GM18511 (cell line): ENCODE data around the gene CEBPA.

Source experiments
- ATAC-seq: cut with Tn5 transposase; IDR thresholded peaks from one replicate; pipeline ENCODE4 v1.9.1; 2021; ENCODE audit warnings: mild to moderate bottlenecking, moderate library complexity; ENCODE audit not compliant: unreplicated experiment

CEBPA gene

GRCh38 chr19:33289261-33289660 is 13.1 kb downstream of the CEBPA start:
- no peak for ATAC-seq

DNA sequence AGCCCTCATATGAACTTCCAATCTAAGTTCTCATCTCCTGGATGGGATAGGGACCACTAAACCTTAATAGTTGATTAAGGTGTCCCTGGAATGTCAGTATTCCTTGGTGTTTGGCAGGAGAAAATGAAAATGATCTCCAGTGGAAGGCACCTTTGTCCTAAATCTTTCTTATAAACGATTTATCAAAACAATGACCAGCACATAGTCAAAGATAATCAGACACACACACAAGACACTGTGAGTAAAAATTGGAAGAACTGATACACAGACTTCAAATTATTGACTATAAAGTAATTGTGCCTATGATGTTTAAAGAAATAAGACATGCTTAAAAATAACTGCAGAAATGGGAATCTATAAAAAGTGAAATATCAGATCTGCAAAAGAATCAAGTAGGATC is 13.7 kb downstream of the CEBPA start:
- no peak for ATAC-seq

DNA sequence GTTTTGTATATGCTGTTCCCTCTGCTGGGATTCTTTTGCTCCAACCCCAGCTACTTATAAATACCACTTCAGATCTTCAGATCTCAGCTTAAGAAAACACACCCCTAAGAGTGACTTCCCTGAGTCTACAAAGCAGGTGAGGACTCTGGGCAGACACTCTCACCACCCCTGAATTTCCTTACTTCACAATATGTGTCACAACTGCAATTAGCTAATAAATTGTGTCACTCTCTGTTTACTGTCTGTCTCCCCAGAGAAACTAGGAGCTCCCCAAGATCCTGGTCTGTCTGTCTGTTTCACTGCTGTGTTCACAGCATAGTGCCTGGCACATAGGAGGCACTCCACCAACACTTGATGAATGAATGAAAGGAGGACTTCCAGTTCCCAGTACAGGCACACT is 14.4 kb downstream of the CEBPA start:
- no peak for ATAC-seq

DNA sequence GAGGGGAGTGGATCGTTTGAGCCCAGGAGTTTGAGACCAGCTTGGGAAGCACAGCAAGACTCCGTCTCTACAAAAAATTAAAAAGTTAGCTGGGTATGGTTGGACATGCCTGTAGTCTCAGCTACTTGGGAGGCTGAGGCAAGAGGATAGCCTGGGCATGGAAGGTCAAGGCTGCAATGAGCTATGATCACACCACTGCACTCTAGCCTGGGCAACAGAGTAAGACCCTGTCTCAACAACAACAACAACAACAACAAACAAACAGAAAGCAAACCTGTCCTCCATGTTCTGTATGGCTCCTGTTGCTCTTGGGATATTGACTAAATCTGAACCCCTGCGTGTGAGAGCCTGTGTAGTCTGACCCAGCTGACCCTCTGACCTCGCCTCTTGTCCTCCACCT is 14.9 kb downstream of the CEBPA start:
- no peak for ATAC-seq

DNA sequence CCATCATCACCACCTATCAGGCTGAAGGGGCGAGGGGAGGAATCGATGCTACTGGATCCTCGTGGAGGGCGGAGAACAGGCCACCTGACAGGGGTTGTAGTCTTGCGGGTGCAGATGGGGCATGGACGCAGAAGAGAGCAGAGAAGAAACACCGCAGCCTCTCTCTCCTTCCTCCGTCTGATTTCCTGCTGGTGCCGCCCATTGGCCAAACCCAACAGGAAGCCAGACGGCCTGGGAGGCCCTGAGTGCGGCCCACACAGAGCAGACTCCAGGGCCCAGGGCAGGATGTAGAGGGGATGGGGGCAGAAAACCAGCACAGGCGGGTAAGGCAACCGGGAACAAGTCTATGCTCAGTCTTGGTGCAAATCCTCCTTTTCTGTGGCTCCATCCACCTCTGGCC is 15.4 kb downstream of the CEBPA start:
- ATAC-seq, result no peak

- ATAC-seq, result no peak
Measured at GRCh38 chr19:33285441-33285927, 16.9 kb downstream of the CEBPA start.

GRCh38 chr19:33284756-33285155 is 17.6 kb downstream of the CEBPA start:
- no peak for ATAC-seq

DNA sequence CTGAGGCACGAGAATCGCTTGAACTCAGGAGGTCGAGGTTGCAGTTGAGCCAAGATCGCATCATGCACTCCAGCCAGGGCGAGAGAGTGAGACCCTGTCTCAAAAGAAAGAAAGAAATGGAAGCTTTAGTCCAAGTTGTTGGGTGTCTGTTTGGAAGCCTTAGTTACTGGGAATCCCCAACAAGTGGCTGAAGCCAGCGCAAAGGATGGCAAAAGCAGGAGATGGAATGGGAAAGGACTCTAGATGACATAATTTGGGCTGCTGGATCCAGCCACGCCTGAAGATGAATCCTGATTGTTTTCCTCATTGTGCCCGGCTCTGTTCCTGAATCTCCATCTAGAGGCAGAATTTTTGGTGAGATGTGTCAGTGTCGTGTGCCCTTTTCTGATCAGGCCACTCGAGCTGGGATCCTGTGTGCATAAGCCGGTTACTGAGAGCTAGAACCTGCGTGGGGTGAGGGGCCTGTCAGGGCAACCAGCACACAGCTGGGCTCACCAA is 18.1 kb downstream of the CEBPA start:
- no peak for ATAC-seq

DNA sequence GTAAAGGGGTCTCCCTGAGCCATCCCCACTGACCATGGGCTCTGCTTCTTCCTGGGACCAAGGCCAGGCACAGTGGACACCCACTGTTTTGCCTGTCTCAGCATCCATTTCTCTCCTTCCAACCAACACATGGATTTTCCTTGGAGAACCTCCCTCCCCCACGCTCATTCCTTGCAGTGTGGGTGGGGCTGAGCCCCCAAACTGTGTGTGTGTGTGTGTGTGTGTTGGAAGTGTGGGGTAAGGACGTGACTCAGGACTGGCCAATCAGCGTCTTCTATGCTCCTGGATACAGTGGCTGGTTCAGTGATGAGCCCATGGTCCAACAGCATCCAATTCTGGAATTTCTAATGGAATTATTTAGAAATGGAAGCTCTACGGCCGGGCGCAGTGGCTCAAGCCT is 18.7 kb downstream of the CEBPA start:
- no peak for ATAC-seq

- no peak for ATAC-seq
Measured at GRCh38 chr19:33282036-33282671, 20.2 kb downstream of the CEBPA start.

DNA sequence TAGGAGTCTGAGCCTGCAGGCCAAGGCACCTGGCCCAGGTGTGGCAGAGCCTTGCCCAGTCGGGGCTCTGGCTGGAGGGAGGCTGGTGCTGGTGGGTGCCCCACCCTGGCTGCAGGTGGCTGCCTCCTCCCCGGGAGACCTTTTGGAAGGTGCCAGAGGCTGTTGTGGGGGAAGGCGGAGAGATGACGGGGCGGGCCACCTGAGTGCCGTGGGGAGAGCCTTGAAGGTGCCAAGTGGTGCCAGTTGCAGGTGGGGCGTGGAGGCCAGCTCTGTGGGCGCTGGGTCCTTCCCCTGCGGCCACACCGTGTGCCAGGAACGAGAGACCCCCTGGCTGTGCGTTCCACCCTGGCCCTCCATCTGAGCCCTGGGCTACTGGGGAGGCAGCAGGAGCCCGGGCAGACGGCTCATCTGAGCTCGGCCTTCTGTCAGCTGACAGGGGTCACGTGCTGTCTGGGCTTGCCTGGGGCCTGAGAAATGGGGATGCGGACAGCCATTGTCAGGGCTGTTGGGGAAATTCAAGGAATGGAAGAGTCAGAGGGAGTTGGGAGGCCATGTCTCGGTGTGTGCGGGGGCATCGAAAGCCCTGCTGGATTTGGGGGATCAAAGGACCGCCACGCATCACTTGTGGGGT is 20.9 kb downstream of the CEBPA start:
- ATAC-seq, result no peak

DNA sequence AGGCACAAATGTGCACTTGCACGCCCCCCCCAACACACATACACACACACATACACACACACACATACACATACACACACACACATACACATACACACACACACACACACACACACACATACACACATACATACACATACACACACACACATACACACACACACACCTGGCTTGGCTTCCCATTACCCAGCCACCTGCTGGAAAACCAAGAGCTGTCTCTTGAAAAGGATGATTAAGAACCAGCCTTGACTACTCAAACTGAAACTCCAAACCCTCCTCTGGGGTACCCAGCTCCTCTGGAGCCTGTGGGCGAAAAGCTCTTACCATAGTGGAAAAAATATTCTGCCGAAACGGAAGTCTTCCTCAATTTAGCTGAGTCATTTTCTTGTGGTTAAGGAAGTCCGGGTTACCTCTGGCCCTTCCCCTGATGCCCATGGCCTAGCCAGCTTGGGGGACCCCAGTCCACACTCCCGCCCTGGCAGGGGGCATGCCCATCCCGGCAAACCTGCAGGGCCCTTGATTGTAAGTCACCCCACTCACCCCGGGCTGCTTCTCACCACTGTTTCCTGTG is 21.9 kb downstream of the CEBPA start:
- peak; percentile 94 for ATAC-seq

DNA sequence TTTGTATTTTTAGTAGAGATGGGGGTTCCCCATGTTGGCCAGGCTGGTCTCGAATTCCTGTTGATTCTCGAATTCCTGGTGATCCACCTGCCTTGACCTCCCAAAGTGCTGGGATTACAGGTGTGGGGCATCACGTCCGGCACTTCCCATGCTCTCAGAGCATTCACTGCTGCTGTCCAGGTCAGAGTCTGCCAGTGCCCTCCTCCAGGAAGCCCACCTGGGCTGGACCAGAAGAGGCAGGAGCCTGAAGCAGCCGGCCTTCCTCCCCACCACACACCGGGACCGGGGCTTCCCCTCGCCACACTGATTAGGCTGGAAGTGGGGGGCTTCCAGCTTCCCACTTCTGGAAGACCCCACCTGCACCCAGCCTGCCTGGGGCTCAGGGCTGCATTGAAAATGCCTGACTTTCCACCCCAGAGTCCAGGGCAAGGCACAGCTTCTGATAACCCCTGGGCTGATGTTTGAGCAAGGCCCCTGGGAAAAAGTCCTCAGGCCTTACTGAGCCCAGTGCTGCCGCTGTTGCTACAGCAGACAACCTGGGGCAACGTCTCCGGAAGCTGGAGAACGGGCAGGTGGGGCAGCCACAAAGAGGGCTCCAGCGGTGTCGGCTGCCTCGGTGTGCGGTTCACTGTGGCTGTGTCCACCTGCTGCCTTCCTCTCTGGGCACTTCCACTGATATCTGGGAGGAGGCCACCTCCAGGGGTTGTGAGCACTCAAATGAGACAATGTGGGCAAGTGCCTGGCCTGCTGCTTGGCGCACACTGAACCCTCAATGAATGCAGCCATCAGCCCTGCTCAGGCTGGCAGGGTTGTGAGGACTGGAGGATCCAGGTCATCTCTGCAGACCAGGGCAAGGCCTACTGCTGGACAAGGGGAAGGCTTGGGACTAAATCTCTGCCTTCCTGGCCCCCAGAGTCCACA is 22.6 kb downstream of the CEBPA start:
- peak; percentile 5 for ATAC-seq

GRCh38 chr19:33278403-33279269 is 23.7 kb downstream of the CEBPA start:
- ATAC-seq, result no peak

GRCh38 chr19:33278023-33278402 is 24.3 kb downstream of the CEBPA start:
- ATAC-seq, result no peak

DNA sequence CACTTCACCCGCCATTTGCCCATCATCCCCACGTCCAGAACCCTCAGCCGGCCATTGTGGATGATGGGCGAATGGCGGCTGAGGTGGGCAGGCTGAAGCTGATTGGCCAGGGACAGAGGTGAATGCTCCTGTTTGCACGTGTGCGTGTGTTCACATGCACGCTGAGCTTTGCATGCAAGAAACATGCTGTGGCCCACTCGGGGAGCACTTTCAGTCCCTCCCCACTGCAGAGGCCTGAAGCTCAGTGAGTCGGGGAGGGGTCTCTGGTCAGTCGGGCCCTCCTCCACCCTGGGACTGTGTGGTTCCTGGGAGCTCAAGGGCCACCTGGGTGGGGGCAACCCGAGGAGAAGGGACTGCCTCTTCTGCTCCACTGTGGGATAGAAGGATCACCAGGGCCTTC is 24.9 kb downstream of the CEBPA start:
- no peak for ATAC-seq

- ATAC-seq, result no peak
Measured at GRCh38 chr19:33275933-33276619, 26.3 kb downstream of the CEBPA start.

DNA sequence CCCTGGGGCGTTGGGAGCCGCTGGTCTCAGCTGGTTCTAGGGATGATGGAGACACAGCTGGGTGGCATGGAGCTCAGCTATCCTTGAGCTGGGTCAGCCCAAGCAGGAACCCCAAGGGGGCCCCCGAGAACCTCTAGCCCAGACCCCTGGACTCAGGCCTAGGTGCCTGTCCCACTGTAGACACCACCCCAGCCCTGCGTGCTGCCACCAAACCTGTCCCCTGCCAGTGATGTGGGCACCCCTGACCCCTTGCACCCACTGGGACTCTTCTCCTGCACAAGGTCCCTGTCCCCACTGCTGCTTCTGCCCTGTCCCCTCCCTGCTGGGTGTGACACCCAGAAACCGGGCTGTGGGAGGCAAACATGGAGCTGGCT is 26.8 kb downstream of the CEBPA start:
- ATAC-seq, result no peak

DNA sequence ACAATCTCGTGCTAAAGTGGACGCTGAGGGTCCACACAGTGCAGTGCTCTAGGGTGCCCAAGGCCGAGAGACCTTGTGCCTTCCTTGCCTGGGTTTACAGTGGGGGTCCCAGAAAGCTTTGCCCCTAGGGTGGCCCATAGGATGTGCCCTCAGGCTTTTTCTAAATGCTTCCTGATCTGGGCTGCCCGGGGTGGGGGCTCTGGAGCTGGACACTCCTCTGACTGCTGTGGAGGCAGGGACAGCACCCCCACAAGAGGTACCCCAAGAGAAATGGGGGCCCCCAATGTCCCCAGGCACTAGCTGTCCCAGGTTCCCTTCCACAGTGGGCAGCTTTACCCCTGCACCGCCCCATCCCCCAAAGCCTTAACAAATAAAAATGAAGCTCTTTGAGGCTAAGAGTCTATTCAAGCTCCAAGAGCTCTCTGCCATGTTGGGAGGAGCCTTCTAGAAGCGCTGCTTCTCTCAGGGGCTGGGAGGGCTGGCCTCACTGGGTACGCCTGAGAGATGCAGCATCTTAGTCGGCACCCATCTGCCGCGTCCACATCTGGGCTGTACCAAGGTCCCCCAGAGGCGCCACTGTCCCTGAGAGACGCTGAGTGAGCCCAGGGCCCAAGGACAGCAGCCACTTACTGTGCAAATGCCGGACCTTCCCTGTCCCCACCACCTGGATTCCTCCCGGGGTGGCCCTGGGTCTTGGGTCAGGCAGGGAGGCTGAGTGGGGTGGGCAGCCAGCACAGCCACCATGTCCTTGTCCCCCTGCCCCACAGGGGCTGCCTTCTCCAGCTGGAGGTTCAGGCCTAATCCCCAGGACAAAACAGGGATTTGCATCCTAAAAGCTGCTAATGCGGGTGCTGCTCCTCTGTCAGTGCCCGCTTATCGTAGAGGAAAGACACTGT is 27.4 kb downstream of the CEBPA start:
- ATAC-seq, result no peak
